ENCODE measurements around the gene MFNG.

MFNG gene

DNA sequence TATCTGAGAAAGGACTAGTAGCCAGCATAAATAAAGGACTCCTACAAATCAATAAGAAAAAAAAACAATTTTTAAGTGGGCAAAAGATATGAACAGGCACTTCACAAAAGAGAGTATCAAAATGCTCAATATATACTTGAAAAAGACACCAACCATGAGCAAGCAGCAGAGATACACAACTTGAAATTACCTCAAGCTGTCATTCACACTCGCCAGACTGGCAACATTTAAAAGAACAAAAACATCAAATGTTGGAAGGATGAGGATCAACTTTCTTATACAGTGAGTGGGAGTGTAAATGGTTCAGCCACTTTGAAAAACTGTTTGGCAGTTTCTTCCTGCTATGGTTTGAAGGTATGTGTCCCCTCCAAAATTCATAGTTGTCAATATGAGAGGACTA is 35.0 kb downstream of the MFNG start:
- no peak overlapping the region for H3K9ac ChIP-seq
- H3K27me3 ChIP-seq = no peaks in the 10 kb centered on the region
- no peak overlapping the region for H3K4me3 ChIP-seq
- H3K4me1 ChIP-seq = peaks cover 15% of the 10 kb centered on the region
- H3K36me3 ChIP-seq = no peaks in the 10 kb centered on the region
- no peak for TF ChIP-seq Cebpa-rat (IDR thresholded peaks at IDR 0.05)
- no peak overlapping the region for H3K4me2 ChIP-seq
- 0 out of 2 replicates have a peak, but pooled peaks cover 18% of the 10 kb centered on the region for H4K20me1 ChIP-seq
- H3K9me3 ChIP-seq = no peaks in the 10 kb centered on the region
- H3K27ac ChIP-seq = no peak overlapping the region

DNA sequence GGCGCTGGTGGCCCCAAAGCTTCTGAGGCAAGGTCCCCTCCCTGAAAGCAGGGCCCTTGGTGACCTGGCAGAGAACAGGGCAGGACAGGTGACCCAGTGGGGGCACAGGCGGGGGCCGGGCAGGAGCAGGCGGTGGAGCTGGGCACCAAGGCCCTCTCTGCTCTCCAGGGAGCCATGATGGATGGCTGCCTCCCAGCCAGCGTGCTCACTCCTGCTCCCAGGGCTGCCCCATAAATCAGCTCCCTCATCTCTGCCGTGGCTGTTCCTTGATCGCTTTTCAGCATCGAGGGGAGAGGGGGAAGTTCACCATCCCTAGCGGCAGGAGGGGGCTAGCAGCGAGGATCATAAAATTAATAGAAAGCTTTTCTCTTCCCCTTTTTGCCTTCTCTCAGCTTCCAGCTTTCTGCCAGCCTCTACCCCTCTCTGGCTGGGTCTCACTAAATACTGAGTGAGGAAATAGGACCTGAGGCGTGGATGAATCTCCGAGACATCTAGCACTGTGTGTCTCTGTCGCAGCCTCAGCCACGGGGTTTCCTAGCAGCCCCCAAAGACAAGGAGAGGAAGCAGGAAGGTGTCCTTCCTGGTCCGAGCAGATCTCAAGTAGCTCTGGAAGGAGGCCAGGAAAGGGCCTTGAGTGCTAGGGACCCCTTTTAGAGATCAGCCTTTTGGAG is 36.7 kb downstream of the MFNG start:
- H3K27ac ChIP-seq = no peak overlapping the region
- H3K9ac ChIP-seq = no peak overlapping the region
- H3K4me2 ChIP-seq = peak overlapping the region; percentile 18
- peaks cover 10% of the 10 kb centered on the region for H3K4me1 ChIP-seq
- no peaks in the 10 kb centered on the region for H3K9me3 ChIP-seq
- H3K27me3 ChIP-seq = no peaks in the 10 kb centered on the region
- H3K4me3 ChIP-seq = no peak overlapping the region
- no peaks in the 10 kb centered on the region for H3K36me3 ChIP-seq
- H4K20me1 ChIP-seq = 0 out of 2 replicates have a peak, but pooled peaks cover 18% of the 10 kb centered on the region
- no peak for TF ChIP-seq Cebpa-rat (IDR thresholded peaks at IDR 0.05)

DNA sequence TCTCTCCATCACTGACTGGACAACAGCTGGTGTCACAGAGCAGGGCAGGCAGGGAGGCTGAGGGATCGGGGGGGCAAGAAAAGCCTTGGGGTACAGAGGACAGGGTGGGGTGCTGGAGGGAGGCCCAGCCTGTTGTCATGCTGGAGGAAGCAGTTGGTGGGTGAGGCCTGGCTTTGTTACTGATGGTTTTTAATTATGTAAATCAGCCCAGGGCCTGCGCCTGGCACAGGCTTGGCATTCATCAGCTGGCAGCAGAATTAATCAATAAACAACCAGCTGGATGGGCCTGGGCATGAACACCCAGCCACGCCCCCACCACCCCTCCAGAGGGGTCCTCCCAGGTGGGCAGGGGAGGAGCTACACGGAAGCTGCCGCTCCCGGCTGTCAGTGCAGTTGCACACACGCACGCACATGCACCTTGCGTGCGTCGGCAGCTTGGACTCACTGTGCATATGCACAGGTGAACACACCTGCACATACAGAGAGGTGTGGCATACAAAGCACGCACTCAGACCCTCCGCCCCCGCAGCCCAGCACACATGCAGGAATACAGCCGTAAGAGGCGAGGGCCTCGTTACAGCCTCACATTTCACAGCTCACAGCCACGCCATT is 37.6 kb downstream of the MFNG start:
- Histone ChIP-seq H3K9me3 (no peaks in the 10 kb centered on the region), H3K36me3 (no peaks in the 10 kb centered on the region), H4K20me1 (0 out of 2 replicates have a peak, but pooled peaks cover 18% of the 10 kb centered on the region), H3K27ac (no peak overlapping the region), H3K4me3 (no peak overlapping the region), H3K4me2 (no peak overlapping the region), H3K27me3 (no peaks in the 10 kb centered on the region), H3K9ac (no peak overlapping the region), H3K4me1 (peaks cover 10% of the 10 kb centered on the region)
- TF ChIP-seq Cebpa-rat (IDR thresholded peaks at IDR 0.05) = no peak

DNA sequence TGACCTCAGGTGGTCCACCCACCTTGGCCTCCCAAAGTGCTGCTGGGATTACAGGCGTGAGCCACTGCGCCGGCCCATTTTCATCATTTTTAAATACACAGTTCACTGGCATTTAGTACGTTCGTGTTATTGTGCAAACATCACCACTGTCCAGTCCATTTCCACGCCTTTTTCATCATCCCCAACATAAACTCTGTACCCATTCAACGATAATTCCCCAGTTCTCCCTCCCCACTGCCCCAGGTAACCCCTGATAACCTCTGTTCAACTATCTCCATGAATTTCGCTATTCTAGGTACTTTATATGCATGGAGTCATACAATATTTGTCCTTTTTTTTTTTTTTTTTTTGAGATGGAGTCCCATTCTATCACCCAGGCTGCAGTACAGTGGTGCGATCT is 40.7 kb downstream of the MFNG start:
- Histone ChIP-seq H4K20me1 (0 out of 2 replicates have a peak, but pooled peaks cover 16% of the 10 kb centered on the region), H3K9me3 (peaks cover 11% of the 10 kb centered on the region), H3K4me2 (no peak overlapping the region), H3K27me3 (no peaks in the 10 kb centered on the region), H3K9ac (no peak overlapping the region), H3K4me1 (peaks cover 10% of the 10 kb centered on the region), H3K36me3 (no peaks in the 10 kb centered on the region), H3K27ac (no peak overlapping the region), H3K4me3 (no peak overlapping the region)
- no peak for TF ChIP-seq Cebpa-rat (IDR thresholded peaks at IDR 0.05)

DNA sequence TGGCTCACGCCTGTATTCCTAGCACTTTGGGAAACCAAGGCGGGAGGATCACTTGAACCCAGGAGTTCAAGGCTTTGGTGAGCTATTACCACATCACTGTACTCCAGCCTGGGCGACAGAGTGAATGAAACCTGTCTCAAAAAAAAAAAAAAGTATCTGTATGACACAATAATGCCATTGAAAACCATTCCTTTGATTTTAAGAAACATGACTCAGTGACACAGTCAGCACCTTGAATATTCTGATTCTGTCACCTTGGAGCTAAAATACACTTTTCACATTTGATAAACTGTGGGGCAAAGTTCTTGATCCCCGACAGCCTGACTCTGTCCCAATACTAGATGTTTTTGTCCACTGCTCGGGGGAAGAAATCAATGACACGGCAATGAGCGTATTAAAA is 42.2 kb downstream of the MFNG start:
- H3K27me3 ChIP-seq = no peaks in the 10 kb centered on the region
- no peak overlapping the region for H3K4me2 ChIP-seq

DNA sequence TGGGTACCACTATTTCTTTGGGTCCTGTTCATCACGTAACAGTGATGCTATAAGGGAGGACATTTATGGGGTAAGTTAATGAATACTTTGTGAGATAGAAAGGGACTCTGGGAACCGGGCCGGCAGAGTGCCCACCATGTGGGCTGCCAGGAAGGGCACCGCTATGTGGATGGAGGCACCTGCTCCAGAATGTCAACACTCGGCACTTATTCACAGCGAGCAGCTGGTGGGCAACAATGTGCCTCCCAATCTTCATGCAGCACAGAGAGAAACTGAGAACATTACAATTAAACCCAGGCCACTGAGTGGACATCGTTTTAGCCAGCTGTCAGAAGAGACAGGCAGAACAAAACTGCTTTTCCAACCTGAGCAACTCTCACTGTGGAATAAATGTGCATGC is 43.1 kb downstream of the MFNG start:
- Histone ChIP-seq H3K4me3 (no peak overlapping the region), H3K36me3 (no peaks in the 10 kb centered on the region), H3K9ac (no peak overlapping the region), H4K20me1 (no peaks in the 10 kb centered on the region), H3K4me2 (no peak overlapping the region), H3K9me3 (peaks cover 12% of the 10 kb centered on the region), H3K27ac (no peak overlapping the region), H3K27me3 (no peaks in the 10 kb centered on the region), H3K4me1 (no peaks in the 10 kb centered on the region)
- TF ChIP-seq Cebpa-rat (IDR thresholded peaks at IDR 0.05) = no peak

More for the DNA sequence above, 42.2 kb downstream of the MFNG start:
- TF ChIP-seq Cebpa-rat (IDR thresholded peaks at IDR 0.05) = no peak
- H4K20me1 ChIP-seq = 0 out of 2 replicates have a peak, but pooled peaks cover 2% of the 10 kb centered on the region
- H3K4me3 ChIP-seq = no peak overlapping the region
- H3K9ac ChIP-seq = no peak overlapping the region
- no peaks in the 10 kb centered on the region for H3K36me3 ChIP-seq
- peaks cover 12% of the 10 kb centered on the region for H3K9me3 ChIP-seq
- no peaks in the 10 kb centered on the region for H3K4me1 ChIP-seq
- H3K27ac ChIP-seq = no peak overlapping the region

DNA sequence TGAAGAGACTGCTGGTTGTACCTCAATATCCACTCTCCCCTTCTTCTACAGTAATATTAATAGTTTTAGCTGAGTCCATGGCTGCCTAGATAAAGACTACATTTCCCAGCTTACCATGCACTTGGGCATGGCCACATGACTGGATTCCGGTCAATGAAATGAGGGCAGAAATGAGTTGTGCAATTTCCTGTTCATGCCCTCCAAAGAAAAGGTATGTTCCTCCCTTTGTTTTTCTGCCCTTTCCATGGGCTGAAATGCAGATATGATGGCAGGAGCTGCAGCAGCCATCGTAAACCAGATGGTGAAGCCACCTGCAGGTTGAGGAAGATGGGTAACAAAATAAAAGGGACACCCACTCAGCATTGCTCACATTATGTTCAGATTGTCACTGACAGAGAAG is 43.6 kb downstream of the MFNG start:
- no peaks in the 10 kb centered on the region for H3K27me3 ChIP-seq
- TF ChIP-seq Cebpa-rat (IDR thresholded peaks at IDR 0.05) = peak; percentile 84; the same call in 1 of the 2 replicates
- H3K9ac ChIP-seq = no peak overlapping the region
- no peak overlapping the region for H3K4me2 ChIP-seq
- H4K20me1 ChIP-seq = no peaks in the 10 kb centered on the region
- H3K4me3 ChIP-seq = no peak overlapping the region
- H3K4me1 ChIP-seq = no peaks in the 10 kb centered on the region
- peaks cover 12% of the 10 kb centered on the region for H3K9me3 ChIP-seq
- H3K27ac ChIP-seq = no peak overlapping the region
- no peaks in the 10 kb centered on the region for H3K36me3 ChIP-seq

DNA sequence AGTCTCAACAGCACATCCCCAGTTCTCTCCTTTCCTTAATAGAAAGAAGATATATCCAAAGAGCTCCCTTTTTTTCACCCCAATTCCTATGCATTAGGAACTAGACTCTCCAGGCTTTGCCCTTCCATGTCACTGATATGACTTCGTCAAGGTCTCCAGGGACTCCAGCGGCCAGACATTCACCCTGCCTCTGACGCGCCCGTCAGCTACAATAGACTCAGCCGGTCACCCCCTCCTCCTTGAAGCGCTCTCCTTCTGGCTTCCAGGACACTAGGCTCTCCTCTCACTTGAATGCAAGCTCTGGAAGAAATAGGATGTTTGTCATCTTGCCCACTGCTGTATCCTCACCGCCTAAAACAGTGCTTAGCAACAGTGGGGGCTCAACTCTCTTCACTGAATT is 44.0 kb downstream of the MFNG start:
- H3K4me3 ChIP-seq = no peak overlapping the region
- H3K4me2 ChIP-seq = no peak overlapping the region
- H4K20me1 ChIP-seq = no peaks in the 10 kb centered on the region
- no peaks in the 10 kb centered on the region for H3K36me3 ChIP-seq
- peaks cover 12% of the 10 kb centered on the region for H3K9me3 ChIP-seq
- no peak overlapping the region for H3K27ac ChIP-seq
- H3K9ac ChIP-seq = no peak overlapping the region
- no peaks in the 10 kb centered on the region for H3K4me1 ChIP-seq
- H3K27me3 ChIP-seq = no peaks in the 10 kb centered on the region
- TF ChIP-seq Cebpa-rat (IDR thresholded peaks at IDR 0.05) = no peak

DNA sequence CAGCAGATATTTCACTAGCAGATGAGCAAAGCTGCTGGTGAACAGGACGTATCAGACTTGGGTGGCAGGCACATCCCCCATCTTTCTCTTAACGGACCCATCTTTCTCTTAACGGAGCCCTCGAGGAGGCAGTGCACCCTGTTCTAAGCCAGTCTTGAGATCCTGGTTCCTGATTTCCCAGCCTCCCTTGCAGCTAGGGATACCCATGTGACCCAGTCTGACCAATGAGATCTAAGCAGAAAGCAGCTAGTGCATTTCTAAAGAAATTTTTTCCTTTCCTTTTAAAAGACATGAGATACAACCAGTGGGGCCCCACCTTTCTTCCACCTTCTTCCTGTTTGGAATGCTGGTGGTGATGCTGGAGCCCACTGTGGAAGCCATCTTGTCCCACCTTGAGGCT is 45.3 kb downstream of the MFNG start:
- no peaks in the 10 kb centered on the region for H4K20me1 ChIP-seq
- no peaks in the 10 kb centered on the region for H3K27me3 ChIP-seq
- H3K4me1 ChIP-seq = no peaks in the 10 kb centered on the region
- no peak overlapping the region for H3K9ac ChIP-seq
- no peak for TF ChIP-seq Cebpa-rat (IDR thresholded peaks at IDR 0.05)
- H3K4me2 ChIP-seq = no peak overlapping the region
- H3K4me3 ChIP-seq = no peak overlapping the region
- H3K27ac ChIP-seq = no peak overlapping the region
- peaks cover 12% of the 10 kb centered on the region for H3K9me3 ChIP-seq
- no peaks in the 10 kb centered on the region for H3K36me3 ChIP-seq

DNA sequence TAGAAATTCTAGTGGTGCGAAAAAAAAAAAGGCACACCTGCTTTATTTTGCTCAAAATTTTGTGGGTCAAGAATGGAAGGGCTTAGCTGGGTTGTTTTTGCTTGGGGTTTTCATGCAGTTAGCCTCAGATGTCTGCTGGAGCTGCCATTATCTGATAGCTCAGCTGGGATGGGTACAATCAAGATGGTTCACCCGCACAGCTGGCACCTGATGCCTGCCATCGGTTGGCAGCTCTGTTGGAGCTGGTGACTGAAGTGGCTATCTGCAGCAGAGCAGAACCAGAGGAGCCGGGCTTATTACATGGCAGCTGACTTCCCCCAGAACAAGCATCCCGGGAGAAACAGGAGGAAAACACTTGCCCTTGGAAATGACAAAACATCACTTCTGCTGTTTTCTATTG is 46.8 kb downstream of the MFNG start:
- TF ChIP-seq Cebpa-rat (IDR thresholded peaks at IDR 0.05) = no peak
- Histone ChIP-seq H4K20me1 (no peaks in the 10 kb centered on the region), H3K4me1 (peaks cover 9% of the 10 kb centered on the region), H3K27me3 (no peaks in the 10 kb centered on the region), H3K9me3 (peaks cover 12% of the 10 kb centered on the region), H3K9ac (no peak overlapping the region), H3K36me3 (no peaks in the 10 kb centered on the region), H3K4me2 (no peak overlapping the region), H3K27ac (no peak overlapping the region), H3K4me3 (no peak overlapping the region)
